Stimulated activated CD4-positive, alpha-beta T cell treated with anti-CD3 and anti-CD28 coated beads, Interleukin-2, amount 100 ng/mL, for 4 hours (primary cell): ENCODE results near the gene TCF7L1.
"Not testable (repeated sequence)": the region's sequence is repeated elsewhere in the genome, so short reads cannot be mapped to it uniquely, and the experiment has no call there.

ENCODE experiments used
- DNase-seq: peaks from one replicate; pipeline ENCODE4 v3.0.0-alpha.2; 2020; ENCODE audit warnings: low read depth

Gene TCF7L1

DNA sequence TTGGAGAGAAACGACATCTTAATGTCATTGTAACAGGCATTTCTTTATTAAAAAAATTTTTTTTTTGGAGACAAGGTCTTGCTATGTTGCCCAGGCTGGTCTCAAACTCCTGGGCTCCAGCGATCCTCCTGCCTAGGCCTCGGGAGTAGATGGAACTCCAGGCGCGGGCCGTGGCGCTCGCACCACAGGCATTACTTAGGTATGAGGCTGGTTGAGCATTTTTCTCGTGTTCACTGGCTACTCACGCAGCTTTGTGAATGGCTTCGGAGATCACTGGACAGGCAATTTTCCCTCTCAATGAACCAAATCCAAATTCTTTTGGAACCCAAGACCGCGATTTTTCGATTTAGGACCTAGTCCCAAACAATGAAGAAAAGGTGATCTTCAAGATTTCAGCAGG, 795 bp upstream of the TCF7L1 start:
- DNase-seq: no peak

DNA sequence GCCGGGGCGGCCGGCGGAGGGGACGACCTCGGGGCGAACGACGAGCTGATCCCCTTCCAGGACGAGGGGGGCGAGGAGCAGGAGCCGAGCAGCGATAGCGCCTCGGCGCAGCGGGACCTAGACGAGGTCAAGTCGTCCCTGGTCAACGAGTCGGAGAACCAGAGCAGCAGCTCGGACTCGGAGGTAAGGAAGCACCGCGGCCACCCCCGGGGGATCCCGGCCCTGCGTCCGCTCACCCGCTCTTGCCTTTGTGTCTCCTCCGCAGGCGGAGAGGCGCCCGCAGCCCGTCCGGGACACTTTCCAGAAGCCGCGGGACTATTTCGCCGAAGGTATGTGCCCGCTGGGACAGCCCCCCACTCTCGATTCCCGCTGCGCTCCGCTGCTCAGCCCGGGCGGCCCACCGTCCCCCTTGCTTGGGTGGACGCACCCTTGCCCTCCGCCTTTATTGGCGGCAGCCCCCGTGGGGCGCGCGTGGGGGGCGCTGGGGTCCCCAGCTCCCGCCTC, 611 bp downstream of the TCF7L1 start:
- no peak for DNase-seq

GRCh38 chr2:85134255-85134895, 1.2 kb downstream of the TCF7L1 start:
- no peak for DNase-seq

- DNase-seq: no peak
Observed at GRCh38 chr2:85134896-85135659, 1.9 kb downstream of the TCF7L1 start.

- no peak for DNase-seq
Observed at GRCh38 chr2:85135660-85135914, 2.4 kb downstream of the TCF7L1 start.

DNA sequence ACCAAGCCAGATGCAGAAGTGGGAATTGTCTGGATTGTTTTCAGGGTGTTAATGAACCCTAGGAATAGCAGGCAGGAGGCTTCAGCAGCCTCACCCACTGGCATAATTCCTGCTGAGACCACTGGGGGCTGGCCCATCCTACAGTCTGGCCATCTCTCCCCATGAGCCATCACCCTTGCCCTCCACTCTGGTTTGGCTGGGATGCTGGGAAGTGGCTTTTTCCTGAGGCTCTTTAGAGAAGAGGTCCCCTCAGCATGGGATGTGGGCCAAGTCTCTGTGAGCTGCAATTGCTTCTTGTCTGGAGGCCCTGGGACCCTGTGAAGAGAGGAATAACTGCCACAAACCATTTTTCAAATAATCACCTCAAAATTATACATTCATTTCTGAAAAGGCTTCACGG, 4.0 kb downstream of the TCF7L1 start:
- DNase-seq: no peak

DNA sequence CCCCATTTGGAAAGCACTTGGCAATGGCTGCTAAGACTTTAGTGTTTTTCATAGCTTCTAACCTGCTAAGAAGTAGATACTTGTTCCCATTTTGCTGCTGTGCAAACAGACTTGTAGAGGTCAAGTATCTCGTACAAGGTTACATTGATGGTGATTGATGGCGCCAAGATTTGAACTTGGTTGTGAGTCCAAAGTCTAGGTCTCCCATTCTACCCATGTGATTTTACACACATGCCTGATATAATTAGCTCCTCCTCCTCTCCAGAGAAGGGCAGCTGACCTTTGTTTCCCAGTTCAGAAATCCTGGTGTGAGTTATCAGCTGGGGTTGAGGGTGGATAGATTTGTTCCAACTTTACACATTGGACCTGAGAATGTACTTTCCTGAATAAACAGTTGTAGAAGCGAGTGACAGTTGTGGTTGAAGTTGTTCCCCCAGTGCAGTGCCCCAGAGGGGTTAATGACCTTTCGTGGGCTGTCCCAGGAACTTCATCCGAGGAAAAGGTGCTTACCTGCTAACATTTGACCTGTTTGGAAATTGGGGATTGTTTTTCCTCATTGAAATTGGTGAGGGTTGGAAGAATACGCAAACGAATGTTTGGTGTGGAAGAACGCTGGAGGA, 10.4 kb downstream of the TCF7L1 start:
- no peak for DNase-seq

- no peak for DNase-seq
Observed at GRCh38 chr2:85145116-85145820, 12.1 kb downstream of the TCF7L1 start.

DNA sequence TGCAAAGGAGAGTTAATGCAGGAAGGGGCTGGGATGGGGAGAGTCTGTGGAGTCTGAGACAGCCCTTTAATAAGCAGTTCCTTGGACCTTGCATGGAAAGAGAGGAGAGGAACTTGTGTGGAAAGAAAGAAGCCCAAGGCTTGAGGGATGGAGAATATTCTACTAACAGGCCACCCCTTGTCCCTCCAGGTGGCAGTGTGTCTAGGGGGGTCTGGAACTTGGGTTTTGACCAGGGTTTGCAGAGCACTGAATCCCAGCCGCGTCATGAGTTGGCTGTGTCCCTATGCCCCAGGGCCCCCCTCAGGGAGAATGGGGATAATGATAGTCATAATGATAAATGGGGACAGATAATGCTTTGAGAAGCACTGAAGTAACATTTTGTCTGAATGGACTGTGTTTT, 15.0 kb downstream of the TCF7L1 start:
- DNase-seq: no peak

DNA sequence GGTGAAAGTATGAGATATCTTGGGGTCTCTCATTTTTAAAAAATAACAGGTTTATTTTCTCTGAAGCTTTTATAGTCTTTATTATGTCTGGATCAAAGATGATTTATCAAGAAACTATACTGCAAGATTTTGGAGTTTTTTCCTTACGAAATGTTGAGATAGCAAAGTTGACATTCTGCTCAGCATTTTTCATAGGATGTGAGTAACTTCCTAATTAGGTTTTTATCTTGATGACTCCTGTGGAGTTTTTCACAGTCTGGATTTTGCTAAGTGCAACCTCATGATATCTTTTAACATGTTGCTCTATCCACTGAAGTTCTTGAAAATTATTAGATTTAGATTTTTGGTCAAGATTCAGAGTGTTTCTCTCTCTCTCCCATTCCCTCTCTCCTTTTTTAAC, 17.8 kb downstream of the TCF7L1 start:
- DNase-seq: no peak

DNA sequence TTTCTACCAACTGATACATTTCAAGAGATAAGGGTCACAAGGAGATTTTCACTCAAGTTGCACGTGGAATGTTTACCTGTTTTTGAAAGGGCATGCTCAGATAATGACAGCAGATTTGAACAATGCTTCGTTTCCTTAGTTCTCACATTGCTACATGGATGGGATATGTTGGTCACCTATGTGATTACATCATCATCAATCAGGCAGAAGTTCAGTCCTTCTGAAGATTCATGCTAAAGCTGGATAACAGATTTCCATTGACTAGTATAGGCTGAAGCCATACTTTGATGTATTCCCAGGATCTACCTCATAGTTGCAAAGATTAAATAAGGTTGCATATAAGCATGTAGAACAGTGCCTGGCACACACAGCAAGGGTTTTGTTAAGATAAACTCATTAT, 19.7 kb downstream of the TCF7L1 start:
- DNase-seq: no peak

DNA sequence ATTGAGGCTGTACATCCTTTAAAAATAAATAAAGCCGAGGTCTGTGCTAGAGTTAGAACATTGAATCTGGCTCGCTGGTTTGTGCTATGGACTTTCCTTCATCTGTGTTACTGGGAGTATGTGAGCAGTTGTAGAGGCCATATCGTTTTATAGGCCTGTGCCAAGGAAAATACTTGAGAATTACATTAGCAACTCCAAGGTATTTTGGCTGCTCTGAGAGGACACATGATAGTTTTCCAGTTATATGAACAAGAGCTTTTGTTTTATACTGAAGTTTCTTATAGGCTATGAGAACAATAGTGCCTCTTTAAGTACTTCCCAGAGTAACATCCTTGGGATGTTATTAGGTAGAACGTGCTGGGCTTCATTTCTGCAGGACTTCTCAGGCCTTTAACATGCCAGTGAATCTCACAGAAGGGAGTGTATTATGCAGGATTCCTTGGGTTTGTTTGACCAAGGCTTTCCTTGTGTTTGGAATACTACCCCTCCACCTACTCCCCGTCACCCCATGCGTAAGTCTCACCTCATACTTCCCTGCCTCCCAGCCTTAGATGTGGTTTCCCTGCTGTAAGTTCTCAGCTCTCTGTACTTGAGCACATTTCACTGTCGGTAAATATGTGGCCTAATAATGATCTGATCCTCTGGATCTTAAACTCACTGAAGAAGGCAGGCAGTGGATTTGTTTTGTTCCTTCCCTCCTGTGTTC, 21.0 kb downstream of the TCF7L1 start:
- no peak for DNase-seq

GRCh38 chr2:85155082-85155481, 21.9 kb downstream of the TCF7L1 start:
- DNase-seq: not testable (repeated sequence)

DNA sequence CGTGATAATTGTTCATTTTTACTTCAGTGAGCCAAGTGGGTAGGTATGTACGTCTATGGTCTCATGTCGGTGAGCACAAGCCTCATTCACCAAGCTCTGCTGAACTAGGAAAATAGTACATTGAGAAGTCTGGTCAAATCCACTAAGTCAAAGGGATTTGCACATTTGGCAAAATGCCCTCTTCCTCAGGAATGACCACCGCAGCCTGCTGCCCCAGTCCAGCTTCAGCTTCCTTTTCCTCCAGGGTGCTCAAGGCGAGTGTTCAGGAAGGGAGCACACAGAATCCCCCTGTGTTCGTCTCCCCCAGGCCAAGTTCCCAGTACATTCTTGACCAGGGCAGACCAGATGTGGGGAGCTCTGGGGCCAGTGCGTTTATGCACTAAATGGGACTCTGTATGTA, 23.0 kb downstream of the TCF7L1 start:
- no peak for DNase-seq

- no peak for DNase-seq
Observed at GRCh38 chr2:85156619-85157018, 23.4 kb downstream of the TCF7L1 start.

- DNase-seq: no peak
Observed at GRCh38 chr2:85157345-85157744, 24.2 kb downstream of the TCF7L1 start.

- no peak for DNase-seq
Observed at GRCh38 chr2:85158559-85159273, 25.5 kb downstream of the TCF7L1 start.

DNA sequence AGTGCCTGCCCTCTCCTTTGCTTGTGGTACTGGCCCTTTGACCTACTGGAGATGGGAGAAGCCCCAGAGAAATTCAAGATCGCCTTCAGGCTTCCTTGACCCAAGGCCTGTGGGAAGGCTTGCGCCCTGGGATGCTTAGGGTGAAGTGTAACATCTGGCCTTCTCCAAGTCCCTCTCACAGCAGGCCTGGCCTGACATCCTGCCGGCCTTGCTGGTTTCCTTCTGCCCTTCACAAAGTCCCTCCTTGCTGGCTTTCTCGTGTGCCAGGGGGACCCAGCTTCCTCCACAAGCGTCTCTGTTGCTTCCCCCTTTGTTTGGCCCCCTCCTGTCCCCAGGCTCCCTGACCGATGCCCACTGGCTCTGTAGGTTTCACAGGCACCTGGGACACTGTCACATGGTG, 26.4 kb downstream of the TCF7L1 start:
- no peak for DNase-seq

- DNase-seq: no peak
Observed at GRCh38 chr2:85160966-85161960, 28.1 kb downstream of the TCF7L1 start.

DNA sequence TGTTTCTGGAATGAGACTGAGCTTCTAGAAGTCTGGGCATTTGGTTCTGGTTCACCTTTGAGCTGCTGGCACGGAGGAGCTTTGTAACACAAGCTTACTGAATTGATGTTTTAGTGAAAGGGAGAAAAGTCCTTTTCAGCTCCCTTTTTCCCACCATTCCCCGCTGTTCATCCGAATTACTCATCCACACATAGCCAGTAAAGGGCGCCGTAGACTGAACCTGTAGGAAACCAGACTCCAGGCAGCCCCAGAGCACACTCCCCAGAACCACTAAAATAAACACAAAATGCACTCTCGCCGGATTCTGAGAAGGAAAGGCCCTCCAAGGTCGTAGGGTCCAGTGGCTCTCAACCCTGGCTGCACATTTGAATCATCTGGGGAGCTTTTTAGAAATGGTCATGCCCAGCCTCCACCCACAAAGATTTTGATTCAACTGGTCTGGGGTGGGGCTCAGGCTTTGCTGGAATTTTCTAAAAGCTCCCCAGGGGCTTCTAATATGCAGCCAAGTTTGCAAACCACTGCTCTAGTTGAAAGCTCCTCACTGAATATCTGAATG, 29.6 kb downstream of the TCF7L1 start:
- no peak for DNase-seq
